GM21825 (cell line): ENCODE data around the gene DSN1.
A peak's percentile ranks its signal among the peaks of the same experiment; 100 is the strongest.
"Not testable (repeated sequence)": the region's sequence is repeated elsewhere in the genome, so short reads cannot be mapped to it uniquely, and the experiment has no call there.

Source experiments
- ATAC-seq: cut with Tn5 transposase; IDR thresholded peaks from one replicate; pipeline ENCODE4 v1.9.1; 2021; ENCODE audit warnings: mild to moderate bottlenecking, moderate library complexity; ENCODE audit not compliant: unreplicated experiment

Gene DSN1, protein sequence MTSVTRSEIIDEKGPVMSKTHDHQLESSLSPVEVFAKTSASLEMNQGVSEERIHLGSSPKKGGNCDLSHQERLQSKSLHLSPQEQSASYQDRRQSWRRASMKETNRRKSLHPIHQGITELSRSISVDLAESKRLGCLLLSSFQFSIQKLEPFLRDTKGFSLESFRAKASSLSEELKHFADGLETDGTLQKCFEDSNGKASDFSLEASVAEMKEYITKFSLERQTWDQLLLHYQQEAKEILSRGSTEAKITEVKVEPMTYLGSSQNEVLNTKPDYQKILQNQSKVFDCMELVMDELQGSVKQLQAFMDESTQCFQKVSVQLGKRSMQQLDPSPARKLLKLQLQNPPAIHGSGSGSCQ

DNA sequence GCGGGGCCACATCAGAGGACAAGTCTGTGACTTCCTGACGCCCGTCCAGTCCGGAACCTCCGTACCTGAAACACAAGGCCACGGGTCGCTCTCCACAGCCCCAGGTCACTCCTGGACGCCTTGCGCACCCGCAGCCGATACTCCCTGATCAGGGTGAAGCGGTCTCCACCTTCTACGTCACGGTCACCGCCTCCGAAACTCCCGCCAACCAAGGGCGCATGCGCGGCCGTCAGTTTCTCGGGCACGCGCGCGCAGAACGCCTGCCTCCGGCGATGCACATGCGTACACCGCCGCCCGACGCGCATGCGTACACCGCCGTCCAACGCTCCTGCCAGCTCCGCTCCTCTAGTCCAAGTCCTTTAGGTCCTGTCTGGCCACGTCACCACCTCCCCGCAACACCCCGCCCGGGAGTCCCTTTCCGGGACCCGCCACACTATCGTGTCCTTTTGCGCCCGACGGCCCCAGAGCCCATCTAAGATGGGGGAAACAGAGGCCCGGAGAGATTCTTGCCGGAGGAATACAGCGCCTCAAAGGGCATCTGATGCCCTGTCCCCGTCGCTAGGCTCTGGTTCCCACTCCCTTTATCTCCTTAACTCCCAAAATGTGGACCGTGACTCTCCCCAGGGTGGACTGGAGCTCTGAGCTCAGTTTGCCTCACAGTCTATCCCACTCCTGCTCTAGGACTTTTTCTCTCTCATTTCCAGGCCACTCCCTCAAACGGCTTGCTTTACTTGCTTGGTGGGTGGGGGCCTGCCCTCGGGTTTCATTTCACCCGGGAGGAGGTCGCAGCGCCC, at the start of gene DSN1:
DSN1 (minus strand) TSS at position 167 of the 794 bp plus-strand sequence. CDS start 2,305 bp downstream, outside the sequence.
- peak; percentile 76 for ATAC-seq

DNA sequence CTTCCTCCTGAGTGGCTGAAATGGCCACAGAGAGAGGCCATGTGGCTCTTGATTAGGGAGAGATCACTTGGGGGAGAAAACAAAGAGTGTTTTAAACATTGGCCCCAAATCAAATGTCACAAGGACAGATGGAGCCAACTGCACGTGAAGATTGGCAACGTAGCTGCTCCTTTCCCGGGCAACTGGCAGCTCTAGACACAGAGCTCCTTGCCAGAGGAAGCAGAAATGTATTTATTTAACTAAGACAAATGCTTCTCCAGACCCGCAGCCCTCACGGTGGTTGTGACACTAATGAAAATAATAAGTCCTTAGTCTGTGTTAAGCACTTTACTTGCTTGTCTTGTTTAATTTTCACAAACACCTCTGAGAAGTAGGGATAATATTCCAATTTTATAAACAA, 49.6 kb upstream of the DSN1 start:
- no peak for ATAC-seq

DNA sequence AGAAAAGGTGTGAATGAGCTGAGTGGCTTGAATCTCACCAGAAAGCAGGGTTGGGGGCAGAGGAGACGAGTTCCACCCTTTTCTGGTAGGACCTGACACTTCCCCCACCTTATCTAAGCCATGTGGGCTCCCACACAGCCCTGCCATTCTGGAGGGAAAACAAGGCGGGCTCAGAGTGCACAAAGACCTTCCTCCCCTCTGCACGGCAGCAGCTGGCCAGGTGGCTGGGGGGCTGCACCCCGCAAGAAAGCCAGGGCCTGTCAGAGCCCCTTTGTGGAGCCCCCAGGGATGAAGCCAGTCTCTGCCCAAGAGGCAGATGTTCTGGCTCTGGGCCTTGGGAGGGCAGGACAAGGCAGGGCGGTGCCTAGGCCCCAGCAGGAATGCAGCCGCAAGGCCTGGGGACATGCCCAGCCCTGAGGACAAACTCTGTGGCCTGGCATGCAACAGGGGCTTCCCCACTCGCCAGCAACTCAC, 48.4 kb upstream of the DSN1 start:
- ATAC-seq: no peak

DNA sequence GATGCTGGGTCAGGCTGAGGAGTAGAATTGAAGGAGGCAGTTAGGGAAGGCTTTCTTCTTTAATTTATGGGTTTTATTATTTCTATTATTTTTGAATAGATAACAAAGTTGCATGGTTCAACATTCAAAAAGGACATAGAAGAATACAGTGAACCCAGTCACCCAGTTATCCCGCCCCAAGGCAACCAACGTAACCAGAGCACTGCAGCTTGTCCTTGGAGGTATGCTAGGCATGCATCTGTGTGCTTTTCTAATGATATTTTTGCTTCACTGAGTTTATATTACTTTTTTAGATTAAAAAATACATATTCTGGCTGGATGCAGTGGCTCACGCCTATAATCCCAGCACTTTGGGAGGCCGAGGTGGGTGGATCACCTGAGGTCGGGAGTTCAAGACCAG, 47.4 kb upstream of the DSN1 start:
- no peak for ATAC-seq

DNA sequence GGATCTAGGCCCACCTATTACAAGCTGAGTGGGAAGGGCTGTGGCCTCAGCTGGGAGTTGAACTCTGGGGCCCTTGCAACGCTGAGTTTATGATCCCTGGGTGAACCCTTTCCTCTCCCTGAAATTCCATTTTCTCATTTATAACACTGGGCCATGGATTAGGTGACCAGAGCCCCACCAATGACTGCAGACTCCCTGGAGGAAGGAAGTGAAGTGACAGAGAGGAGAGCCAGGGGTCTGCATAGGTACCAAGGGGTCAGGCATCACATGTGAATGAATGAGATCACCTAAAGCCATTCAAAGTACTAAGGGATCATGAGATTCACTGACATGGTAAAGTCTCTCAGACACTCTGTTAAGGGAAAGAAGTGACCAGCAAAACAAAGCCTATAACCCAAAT, 46.5 kb upstream of the DSN1 start:
- ATAC-seq: no peak

DNA sequence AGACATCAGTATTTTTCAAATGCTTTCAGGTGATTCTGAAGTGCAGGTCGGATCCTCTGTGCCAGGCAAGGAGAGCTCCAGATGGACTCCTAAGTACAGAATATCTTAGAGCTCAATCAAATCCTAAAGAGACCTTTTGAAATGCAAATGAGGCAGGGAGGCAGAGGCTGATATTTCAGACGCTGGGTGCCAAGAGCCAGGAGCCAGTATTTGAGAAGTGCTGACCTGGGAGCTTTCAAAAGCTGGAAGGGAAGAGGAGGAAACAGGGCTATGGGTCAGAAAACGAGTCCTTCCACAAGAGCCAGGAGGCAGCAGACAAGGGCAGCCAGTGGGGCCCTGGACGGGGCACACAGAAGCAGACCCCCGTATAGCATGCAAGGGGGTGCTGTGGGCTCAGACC, 46.1 kb upstream of the DSN1 start:
- no peak for ATAC-seq

DNA sequence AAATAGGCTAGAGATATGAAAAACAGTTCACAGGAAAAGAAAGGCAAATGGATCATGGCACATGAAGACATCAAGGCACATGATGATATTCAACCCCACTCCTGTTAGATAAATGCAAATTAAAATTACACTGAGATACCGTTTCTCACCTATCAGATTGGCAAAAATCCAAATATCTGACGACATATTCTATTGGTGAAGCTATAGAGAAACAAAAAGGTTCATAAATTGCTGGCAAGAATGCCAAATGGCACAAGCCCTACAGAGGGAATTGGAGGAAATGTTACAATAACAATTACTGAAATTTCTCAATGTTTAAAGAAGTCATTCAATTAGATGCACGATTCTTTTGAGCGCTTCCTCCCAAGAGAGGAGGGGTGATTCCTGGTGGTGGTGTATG, 45.3 kb upstream of the DSN1 start:
- no peak for ATAC-seq

DNA sequence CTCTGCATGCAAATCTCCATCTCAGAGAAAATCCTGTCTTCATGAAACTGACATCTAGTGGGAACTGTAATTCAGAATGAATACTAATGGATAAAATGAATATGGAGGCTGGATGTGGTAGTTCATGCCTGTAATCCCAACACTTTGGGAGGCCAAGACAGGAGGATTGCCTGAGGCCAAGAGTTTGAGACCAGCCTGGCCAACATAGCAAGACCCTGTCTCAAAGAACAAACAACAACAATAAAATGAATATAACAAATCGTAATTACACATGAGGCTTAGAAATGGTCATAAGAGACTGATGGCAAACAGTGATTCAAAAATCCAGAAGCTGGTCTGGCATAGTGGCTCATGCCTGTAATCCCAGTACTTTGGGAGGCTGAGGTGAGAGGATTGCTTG, 44.6 kb upstream of the DSN1 start:
- no peak for ATAC-seq

DNA sequence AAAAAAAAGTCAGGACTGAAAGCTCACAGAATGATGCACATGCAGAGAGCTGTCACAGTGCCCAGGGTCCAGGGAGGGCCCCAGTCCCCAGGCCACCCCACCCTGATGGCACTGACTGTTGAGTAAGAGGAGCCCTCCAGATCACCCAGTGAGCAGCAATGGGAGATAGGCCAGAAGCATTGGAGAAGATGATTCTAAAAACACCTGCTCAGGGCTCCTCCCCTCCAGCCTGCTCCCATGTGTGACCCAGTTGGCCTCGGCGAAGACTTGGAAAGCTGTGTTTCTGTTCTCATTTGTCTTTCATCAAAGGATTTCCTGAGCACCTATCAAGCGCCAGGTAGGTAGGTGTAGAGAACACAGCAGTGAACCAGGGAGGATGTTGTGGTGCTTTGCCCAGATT, 43.9 kb upstream of the DSN1 start:
- no peak for ATAC-seq

DNA sequence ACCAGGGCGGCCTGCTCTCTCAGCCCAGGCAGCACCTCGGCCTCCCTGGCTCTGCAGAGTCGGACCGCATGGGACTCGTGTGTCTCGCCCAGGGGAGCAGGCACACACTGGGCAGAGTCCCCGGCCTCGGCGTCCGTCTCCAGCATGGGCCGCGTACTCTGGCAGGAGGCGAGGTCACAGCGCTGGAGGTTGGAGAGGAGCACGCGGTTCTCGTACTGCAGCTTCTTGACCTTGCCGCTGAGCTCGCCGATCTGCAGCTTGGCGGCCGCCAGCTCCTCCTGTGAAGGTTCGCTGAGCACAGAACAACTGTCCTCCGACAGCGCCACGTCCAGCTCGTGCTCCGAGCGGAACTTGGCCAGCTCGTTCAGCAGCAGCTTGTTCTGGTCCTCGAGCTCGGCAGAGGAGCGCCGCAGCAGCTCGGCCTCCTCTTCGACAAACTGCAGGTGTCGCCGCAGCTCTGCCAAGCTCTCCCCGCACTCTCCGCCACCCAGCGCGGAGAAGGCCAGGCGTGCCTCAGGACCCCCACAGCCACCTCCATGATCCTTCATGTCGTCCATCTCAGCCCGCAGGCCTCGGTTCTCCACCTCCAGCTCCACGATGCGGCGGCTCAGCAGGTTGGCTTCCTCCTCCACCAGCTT, 42.0 kb upstream of the DSN1 start:
- ATAC-seq: no peak

DNA sequence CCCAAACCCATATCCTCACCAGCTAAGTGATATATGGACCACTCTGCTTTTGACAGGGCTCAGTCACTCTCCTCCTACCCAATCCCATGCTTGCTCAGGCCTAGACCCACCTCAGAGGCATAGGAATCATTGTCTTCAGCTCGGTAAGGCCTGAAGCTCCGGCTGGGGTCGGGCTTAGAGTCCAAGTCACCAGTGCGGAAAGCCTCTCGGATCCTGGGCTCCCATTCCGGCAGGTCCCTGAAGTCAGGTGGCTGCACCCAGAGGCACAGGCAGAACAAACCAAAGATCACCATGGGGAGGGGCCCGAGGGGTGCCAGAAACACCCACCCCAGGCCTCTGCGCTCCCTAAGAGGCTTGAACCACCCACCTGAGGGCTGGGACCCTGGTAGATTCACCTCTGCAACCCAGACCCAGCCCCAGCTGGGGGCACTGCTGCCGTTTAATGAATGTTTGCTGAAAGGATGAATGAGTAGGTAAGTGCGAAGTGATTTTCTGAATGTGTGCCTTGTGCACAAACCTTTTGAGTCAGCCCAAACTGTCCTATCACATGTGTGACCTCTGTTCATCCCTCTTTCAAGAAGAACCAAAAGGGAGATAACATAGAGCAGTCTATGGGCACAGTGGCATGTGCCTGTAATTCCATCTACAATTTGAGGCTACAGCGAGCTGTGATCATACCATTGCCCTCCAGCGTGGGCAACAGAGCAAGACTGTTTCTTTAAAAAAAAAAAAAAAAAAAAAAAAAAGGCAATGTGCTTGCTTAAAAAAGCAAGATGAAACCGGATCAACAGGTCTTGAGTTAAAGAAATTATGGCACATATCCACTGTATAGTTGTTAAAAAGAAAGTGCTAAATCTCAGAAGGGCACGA, 39.3 kb upstream of the DSN1 start:
- ATAC-seq: no peak

DNA sequence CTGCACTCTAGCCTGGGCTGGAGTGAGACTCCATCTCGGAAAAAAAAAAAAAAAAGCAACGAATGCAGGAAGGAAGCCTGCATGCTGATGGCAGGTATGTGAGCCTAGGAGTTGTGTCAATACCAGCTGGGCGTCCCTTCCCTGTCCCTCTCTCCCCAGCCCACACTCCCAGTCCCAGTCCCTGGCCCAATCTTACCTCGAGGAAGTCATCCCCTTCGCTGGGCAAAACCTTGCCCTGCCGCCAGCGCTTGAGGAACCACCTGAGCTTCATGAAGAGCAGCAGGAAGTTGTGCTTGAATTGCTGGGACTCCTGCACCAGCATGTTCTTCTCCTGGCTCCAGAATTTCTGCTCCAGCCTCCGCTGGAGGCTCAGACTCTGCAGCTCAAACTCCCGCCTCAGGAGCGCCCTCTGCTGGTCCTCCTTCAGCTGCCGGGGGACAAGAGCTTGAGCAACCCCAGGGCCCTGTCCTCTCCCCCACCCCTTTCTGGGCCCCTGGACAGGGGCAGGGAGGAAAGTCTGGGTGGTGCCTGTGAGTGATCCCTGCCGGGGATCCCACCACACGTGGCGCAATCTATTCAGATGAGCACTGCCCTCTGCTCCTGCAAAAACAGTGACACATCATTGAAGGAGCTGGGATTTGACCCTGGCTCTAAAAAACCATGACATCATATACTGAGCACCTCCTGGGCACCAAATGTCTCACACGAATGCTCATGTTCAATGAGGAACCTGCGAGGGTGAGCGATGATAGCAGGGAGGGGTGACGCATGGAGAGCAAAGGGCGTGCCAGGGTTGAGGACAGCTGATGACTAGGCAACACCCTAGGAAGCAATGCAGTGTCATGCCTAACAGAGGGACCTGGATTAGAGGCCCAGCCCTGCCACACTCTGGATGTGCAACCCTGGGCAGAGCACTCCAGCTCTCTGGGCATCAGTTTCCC, 35.0 kb upstream of the DSN1 start:
- no peak for ATAC-seq

DNA sequence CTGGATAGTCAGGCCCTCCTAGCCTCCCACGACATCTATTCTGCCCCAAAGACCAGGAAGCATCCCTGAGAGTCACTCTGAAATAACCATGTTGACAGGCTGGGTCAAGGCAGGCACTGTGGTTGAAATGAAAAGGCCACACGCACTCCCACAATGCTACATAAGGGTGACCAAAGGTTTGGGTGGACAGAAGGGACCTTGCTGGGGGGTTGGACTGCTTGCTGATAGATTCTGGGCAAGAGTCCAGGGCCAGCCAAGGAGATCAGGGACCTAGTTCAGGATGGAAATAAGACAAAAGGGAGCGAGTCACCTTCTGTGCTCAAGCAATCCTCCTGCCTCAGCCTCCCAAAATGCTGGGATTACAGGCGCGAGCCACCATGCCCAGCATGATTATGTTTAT, 32.5 kb upstream of the DSN1 start:
- ATAC-seq: no peak

DNA sequence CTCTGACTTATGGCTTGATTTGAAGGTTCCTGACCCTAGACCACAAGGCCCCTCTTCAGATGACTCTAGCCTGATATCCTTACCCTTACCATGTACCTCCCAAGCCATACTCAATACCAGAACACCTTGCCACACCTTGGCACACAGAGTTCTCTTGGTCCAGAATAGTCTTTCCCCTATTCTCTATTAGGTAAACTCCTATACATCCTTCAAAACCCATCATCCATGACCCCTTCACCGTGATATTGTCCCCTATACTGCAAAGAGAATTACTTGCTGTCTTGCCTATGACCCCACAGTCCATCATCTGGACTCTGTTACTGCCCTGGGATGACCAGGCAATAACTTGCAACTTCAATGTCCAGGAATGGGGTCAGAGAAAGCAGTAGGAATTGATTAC, 31.8 kb upstream of the DSN1 start:
- no peak for ATAC-seq

DNA sequence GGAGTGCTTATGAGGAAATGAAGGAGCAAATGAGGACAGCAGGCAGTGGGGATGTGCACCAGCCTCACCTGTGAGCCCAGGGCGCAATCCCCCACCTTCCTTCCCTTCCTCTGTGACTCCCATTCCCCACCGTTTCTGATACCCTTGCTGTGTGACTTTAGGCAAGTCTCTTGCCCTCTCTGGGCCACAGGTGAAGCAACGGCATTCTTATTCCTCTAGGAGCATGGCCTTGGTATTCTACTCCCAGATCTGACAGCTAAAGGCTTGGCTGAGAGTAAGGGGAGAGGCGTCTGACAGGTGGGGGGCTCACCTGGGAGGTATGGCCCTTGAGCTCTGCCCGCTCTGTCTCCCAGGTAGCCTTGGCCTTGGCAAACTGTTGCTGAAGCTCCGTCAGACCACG, 30.9 kb upstream of the DSN1 start:
- ATAC-seq: no peak

DNA sequence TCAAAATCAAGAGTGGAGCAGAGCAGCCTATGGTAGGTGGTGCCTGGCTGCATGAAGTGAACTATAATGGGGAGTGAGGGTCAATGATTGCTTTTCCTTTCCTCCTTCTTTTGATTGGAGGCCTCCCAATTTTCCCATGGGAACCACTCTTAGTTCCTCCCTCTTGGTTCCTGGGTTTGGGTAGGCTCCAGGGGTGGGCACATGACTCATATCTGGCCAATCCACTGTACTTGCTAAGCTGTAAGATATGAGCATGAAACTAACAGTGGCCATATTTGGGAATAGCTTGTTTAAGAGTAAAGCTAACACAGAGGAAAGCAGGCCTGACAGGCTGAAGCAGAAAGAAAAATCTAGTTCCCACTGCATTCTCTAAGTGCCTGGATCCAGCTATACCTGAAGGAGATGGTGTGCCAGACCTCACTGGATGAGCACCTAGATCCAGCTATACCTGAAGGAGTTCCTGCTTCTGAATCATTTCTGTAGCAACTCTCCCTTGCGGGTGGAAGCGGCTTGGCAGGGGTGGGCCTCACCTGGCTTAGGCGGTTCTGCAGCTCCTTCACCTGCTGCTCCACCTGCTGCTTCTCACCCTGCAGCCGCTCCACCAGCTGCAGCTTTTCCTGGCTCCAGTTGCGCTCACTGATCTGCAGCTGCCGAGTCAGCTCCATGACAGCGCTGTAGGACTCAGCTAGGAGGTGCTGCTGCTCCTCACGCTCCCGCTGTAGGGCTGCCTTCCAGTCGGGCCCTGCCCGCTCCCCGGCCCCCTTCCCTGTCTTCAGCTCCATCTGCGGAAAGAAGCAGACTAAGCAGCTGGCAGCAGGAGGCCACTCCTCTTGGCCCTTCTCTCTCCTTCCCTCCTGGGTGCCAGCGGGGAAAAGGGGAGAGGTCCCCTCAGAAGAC, 29.0 kb upstream of the DSN1 start:
- ATAC-seq: no peak

DNA sequence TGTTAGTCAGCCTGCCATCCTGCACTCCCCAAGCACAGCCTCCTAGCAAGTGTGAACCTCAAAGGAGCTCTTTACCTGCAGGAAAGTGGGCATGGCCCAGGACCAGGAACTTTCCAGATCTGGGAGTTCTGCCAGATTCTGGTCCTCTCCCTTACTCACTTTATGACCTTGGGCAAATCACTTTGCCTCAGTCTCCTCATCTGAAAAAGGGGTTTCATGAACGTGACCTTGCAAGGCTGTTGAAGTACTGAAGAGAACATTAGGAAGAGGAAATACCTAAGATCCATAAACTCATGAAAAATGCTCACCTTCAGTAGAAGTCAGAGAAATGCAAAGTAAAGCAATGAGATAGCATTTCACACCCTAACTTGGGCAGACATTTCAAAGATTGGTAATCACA, 26.8 kb upstream of the DSN1 start:
- ATAC-seq: no peak

DNA sequence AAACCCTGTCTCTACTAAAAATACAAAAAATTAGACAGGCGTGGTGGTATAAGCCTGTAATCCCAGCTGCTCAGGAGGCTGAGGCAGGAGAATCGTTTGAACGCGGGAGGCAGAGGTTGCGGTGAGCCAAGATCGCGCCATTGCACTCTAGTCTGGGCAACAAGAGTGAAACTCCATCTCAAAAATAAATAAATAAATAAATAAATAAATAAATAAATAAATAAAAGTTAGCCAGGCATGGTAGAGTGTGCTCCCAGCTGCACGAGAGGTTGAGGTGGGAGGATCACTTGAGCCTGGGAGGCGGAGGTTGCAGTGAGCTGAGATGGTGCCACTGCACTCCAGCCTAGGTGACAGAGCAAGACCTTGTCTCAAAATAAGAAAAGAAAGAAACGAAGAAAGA, 25.8 kb upstream of the DSN1 start:
- ATAC-seq: not testable (repeated sequence)

DNA sequence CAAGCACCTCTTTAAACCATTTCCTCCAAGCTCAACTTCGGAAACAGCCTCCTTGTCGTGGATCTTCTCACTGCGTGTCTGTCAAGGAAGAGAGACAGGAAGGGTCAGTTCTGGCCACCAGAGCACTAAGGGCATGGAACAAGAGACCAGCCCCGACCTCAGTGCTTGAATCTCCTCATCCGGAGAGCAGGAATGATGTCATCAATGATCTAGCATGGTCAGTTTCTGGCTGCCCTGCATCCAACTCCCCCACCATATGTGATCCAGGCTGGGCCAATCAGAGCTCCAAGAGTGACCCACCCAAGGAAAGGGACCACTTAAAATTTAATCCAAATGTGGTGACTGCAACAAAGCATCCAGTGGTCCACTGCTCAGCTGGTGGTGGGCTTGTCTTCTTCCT, 23.3 kb upstream of the DSN1 start:
- ATAC-seq: no peak
